Measurements from ENCODE around the gene HIVEP2. TPM values are rescaled to one million over a fixed set of nuclear protein-coding genes. Genes with fewer than 3 reads are reported as not detected.

The HIVEP2 gene
- total and polyA plus RNA-seq, 2 donors, result 7.6 to 17.0 TPM

DNA sequence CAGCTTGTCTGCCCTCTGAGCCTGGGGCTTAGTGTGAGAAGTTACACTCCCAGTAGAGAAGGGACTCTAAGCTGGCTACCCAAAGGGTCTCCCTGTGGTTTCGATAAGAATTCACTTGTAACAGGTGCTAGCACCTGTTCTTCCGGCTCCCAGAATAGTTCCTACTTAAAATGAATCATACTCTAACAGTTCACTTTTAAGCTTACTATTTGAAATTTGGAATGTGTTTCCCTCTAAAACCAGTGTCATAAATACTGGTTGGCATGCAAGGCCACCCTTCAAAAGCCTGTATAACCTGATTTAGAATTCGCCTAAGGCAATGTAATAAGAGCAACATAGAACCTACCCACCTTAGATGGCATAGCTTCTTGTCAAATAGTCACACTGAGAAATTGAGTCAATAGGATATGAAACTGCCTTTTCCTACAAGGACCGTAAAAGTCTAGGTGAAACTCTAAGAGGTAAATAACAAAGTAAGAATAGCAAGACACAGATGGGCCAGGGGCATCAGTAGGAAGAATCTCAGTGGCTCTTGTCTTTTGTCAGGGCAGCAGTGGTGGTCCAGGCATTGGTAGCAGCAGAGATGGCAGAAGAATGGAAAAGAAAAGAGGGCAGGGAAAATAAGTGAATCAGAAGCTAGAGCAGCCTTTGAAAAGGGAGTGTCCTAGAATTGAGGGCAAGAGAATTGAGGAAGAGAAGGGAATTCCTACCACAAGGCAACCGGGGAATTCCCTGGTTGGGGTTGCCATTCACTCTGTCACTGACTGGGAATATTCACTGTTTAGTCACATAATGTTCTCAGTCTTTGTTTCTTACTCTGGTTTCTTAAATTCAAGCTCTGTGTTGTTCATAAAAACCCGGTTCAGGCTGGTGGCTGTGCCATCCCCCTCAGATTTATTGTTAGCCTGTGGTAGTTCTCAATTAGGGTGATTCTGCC, 91.5 kb downstream of the HIVEP2 start:
- Histone ChIP-seq H3K4me1 (ENCODE audit: insufficient read depth) (no peaks in the 10 kb centered on the region), H3K4me3 (ENCODE audit: low read depth, low read length) (no peak overlapping the region), H3K27ac (ENCODE audit: low read depth) (no peak overlapping the region), H3K36me3 (ENCODE audit: insufficient read depth) (peaks cover 2% of the 10 kb centered on the region)
- DNase-seq (ENCODE audit: extremely low spot score), result no peak
- WGBS, result 80% methylated on average over 6 of the region's 6 CpGs

DNA sequence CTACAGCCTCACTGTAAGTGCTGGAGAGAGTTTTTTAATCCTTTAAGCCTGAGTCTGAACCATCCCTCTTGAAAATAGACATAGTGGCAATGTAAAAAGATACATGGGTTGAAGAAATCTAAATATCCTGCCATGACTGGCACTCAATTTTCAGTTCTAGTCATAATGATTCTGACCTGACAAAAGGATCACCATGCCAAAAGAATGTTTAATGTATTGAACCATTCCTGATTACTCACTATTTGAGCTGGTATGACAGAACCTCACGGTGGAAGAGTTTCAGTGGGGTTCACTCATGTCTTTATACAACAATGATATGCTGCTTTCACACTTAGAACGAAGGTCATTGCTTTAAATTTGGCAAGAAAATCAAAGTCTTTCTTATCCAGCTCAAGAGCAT, 93.4 kb downstream of the HIVEP2 start:
- H3K4me3 ChIP-seq (ENCODE audit: low read depth, low read length), result no peak overlapping the region
- DNase-seq (ENCODE audit: extremely low spot score), result no peak
- no peak overlapping the region for H3K27ac ChIP-seq (ENCODE audit: low read depth)
- H3K36me3 ChIP-seq (ENCODE audit: insufficient read depth), result peaks cover 2% of the 10 kb centered on the region
- 56% methylated on average over 2 of the region's 2 CpGs for WGBS
- no peaks in the 10 kb centered on the region for H3K4me1 ChIP-seq (ENCODE audit: insufficient read depth)

DNA sequence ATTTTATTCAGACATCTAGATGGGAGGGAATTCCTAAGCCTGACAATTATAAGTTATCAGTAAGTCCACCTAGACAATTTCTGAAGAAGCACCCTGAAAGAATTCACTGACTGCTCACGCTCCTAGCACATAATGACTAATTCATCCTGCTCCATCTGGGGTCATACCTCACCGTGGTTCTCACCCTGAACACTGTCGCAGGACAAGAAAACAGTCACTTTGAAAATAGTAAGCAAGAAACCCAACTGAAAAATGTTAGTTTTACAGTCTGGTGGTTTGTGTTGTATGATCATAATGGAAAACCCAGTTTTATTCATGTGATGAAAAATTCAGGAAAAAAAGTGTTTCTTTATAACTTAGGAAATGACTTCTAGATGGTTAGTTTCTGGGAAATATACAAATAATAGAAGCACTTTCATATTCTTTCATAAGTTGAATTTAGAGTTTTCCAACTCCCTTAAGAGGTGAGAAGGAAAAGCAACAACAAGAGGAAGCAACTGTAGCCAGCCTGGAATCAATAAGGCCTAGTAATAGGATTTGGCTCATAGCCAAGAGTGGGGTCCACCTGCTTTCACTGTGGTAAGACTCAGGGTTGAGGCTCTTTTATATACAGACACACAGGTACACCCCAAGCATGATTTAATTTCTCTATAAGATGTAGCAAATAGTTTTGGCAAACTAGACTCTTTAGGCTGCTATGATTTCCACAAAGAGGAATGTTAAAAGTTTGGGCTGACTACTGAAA, 94.1 kb downstream of the HIVEP2 start:
- Histone ChIP-seq H3K27ac (ENCODE audit: low read depth) (no peak overlapping the region), H3K4me1 (ENCODE audit: insufficient read depth) (no peaks in the 10 kb centered on the region), H3K4me3 (ENCODE audit: low read depth, low read length) (no peak overlapping the region), H3K36me3 (ENCODE audit: insufficient read depth) (peaks cover 2% of the 10 kb centered on the region)
- DNase-seq (ENCODE audit: extremely low spot score), result no peak
- WGBS, result 83% methylated on average over 3 of the region's 3 CpGs

DNA sequence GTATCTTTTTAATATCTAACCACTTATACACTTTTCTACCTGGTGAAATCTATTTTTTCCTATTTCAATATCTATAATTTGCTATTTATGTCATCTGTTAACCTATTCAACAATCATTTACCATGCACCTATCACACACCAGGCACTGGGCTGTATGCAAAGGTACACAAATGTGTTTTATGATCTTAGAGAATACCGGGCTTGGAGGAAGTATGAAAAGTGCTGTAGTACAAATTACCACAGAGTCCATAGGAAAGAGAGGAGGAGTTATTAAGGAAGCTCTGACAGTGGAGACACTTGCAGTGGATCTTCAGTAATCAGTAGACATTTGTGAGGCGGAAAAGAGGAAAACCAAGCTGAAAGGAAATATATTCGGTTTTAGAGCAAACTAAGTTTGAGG, 96.0 kb downstream of the HIVEP2 start:
- no peak for DNase-seq (ENCODE audit: extremely low spot score)
- no peaks in the 10 kb centered on the region for H3K4me1 ChIP-seq (ENCODE audit: insufficient read depth)
- peaks cover 2% of the 10 kb centered on the region for H3K36me3 ChIP-seq (ENCODE audit: insufficient read depth)
- no peak overlapping the region for H3K4me3 ChIP-seq (ENCODE audit: low read depth, low read length)
- 85% methylated on average over 3 of the region's 3 CpGs for WGBS
- H3K27ac ChIP-seq (ENCODE audit: low read depth), result no peak overlapping the region

DNA sequence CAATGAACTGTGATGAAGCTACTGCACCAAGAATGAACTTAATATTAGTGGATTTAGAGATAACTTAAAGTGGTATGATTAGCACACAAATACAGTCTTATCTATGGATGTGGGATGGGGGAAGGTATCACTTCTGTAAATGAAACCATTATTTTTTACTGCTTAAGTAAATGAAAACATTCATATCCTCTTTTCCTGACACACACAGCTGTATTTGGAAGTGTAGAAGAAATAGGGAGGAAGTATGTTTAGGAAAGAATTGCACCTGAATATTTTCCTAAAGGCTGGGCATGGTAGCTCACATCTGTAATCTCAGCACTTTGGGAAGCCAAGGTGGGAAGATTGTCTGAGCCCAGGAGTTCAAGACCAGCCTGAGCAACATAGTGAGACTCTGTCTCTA, 96.8 kb downstream of the HIVEP2 start:
- no peak for DNase-seq (ENCODE audit: extremely low spot score)
- peak overlapping the region; percentile 32 for H3K27ac ChIP-seq (ENCODE audit: low read depth)

DNA sequence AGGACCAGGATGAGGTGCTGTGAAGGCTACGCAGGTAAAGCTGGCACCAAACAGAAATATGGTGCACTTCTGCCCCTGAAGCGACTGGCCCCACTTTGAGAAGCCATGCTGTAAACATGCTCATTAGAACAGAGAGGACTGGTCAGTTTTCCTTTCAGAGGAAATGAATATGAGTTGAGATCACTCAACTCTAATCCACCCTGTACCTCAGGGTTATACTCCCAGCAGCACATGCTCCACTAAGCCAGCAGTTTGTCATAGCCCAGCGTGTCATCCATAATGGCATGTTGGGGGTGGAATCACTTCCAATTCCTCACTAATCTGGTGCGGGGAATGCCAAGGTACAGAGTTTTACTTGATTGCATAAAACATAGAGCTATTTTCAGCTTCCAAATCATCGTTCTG, 98.1 kb downstream of the HIVEP2 start:
- Histone ChIP-seq H3K36me3 (ENCODE audit: insufficient read depth) (peaks cover 2% of the 10 kb centered on the region), H3K27ac (ENCODE audit: low read depth) (no peak overlapping the region), H3K4me1 (ENCODE audit: insufficient read depth) (no peaks in the 10 kb centered on the region), H3K4me3 (ENCODE audit: low read depth, low read length) (no peak overlapping the region)
- DNase-seq (ENCODE audit: extremely low spot score), result no peak
- WGBS, result 35% methylated on average over 5 of the region's 5 CpGs

More for the DNA sequence above, 96.8 kb downstream of the HIVEP2 start:
- no peaks in the 10 kb centered on the region for H3K4me1 ChIP-seq (ENCODE audit: insufficient read depth)
- H3K36me3 ChIP-seq (ENCODE audit: insufficient read depth), result peaks cover 2% of the 10 kb centered on the region
- H3K4me3 ChIP-seq (ENCODE audit: low read depth, low read length), result no peak overlapping the region

DNA sequence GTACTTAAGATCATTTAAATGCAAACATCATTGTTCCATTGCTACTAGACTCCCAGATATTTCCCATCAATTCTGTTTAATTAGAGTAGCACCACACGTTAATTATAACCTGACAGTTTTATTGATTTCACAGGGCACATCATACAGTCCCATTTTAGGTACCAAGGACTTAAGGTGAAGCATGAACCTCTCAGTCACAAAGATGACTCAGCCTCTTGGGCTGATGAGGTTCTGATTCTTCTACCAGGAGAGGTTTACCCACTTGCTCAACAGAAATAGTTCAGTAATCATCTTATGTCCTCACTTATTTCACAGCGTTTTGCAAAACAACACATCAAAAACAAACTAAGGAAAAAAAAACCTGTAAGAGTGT, 98.5 kb downstream of the HIVEP2 start:
- H3K4me1 ChIP-seq (ENCODE audit: insufficient read depth), result no peaks in the 10 kb centered on the region
- H3K4me3 ChIP-seq (ENCODE audit: low read depth, low read length), result no peak overlapping the region
- H3K27ac ChIP-seq (ENCODE audit: low read depth), result peak overlapping the region; percentile 81
- no peaks in the 10 kb centered on the region for H3K36me3 ChIP-seq (ENCODE audit: insufficient read depth)
- DNase-seq (ENCODE audit: extremely low spot score), result no peak
- 48% methylated on average over 2 of the region's 2 CpGs for WGBS

DNA sequence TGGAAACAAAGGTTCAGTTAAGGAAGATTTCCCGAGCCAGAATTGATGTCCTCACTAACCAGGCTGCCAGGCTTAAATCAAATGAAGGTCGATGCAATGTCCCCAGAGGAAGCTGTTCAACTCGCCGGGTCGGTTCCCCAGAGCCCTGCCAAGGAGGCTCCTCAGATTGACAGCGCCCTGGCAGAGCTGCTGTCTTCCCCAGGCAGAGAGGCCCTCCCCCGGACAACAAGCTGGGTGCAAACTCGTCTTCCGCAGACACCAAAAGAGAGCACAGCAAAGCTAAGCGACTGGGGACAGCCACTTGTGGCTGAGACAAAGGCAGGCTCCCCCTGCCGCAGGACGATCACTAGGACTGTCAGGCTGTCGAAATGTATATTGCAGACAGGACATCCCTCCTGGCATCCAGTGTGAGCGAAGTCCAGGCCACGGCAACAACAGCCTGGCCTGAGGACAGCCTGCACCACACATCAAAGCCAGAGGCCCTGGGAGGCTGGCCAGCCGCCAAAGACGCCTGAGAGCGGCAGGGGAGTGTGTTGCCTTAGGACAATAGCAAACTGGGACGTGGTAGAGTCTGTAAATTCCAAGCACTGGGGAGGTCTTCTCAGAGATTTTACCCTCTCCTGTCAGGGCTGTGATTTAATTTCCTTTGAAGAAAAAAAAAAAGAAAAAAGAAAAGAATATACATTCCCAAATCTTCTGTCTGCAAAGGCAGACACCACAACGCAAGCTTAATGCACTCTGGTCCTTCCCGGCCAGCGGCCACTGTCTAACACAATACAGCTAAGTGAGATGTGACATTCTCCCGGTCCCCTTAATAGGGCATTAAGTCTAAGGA, 99.1 kb downstream of the HIVEP2 start:
- WGBS, result 11% methylated on average over 23 of the region's 23 CpGs
- DNase-seq (ENCODE audit: extremely low spot score), result peak; percentile 80
- Histone ChIP-seq H3K36me3 (ENCODE audit: insufficient read depth) (no peaks in the 10 kb centered on the region), H3K27ac (ENCODE audit: low read depth) (peak overlapping the region; percentile 81), H3K4me1 (ENCODE audit: insufficient read depth) (no peaks in the 10 kb centered on the region), H3K4me3 (ENCODE audit: low read depth, low read length) (peak overlapping the region; percentile 13)

DNA sequence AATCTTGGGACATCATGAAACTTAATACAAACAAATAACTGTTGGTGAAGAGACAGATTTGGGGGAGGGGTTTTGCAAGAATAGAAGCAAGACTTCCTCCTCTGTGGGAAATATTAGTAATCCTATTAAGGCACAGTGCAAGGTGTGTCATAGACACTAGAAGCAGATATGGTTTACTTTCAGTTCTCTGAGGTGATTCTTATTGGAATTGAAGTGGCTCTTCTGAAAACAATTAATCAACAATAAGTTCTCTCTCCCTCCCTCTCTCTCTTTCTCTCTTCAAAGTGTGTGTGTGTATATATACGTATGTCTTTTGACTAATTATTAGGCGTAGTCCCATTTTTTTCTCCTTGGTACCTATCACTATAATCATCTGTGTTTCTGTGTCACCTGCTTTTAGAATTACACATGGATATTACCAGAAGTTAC, 99.8 kb downstream of the HIVEP2 start:
- H3K4me3 ChIP-seq (ENCODE audit: low read depth, low read length), result no peak overlapping the region
- no peak for DNase-seq (ENCODE audit: extremely low spot score)
- H3K36me3 ChIP-seq (ENCODE audit: insufficient read depth), result no peaks in the 10 kb centered on the region
- no peaks in the 10 kb centered on the region for H3K4me1 ChIP-seq (ENCODE audit: insufficient read depth)
- H3K27ac ChIP-seq (ENCODE audit: low read depth), result peak overlapping the region; percentile 81
- WGBS, result 73% methylated on average over 2 of the region's 2 CpGs

DNA sequence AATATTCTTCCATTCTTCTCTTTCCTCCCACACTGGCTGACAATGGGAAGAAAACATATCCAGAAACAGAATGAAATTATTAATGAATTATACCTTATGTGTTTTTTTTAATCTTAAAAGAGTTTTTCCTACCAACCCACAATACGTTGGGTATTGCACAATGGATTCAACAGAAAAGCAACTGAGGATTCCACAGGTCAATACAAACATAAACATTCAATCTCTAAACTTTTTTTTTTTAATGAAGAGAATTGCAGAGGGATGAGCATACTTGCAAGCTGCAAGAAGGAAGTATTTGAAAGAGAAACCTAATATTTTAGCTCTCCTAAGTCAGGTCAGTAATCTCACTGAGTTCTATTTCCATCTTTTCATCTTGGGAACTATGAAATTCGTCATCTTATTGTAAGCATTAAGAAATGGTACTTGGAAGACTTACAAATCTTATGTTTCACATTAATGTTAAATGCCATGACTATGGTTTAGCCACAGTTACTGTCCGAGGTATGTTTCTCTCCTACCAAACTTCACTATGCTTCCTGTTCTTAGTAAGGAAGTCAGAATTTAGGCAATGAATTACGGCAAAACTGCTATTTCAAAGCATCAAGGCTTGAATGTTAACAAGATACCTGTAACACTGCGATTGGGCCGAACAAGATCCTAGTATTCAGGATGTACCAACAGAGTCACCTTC, 100.8 kb downstream of the HIVEP2 start:
- DNase-seq (ENCODE audit: extremely low spot score), result no peak
- H3K36me3 ChIP-seq (ENCODE audit: insufficient read depth), result no peaks in the 10 kb centered on the region
- H3K4me3 ChIP-seq (ENCODE audit: low read depth, low read length), result no peak overlapping the region
- H3K4me1 ChIP-seq (ENCODE audit: insufficient read depth), result no peaks in the 10 kb centered on the region
- H3K27ac ChIP-seq (ENCODE audit: low read depth), result peak overlapping the region; percentile 52
- 59% methylated on average over 6 of the region's 6 CpGs for WGBS

DNA sequence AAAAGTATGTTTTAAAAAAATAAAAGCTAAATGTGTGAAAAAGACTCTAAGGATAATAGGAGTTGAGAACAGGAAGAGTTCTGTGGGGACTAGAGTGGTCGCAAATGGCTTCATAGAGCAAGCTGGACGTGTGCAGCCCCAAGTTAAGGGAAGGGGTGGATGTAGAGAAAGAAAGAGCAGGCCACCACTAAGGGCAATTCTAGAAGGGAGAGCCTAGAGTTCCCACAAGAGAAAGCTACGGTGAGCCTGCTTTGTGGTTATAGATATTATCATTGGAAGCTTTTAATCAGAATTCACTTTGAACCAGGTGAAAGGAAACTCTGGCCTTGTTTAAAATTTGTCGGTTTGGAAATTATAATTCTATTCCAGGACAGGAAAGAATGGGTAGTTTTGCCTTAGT, 101.6 kb downstream of the HIVEP2 start:
- DNase-seq (ENCODE audit: extremely low spot score), result no peak
- no peak overlapping the region for H3K4me3 ChIP-seq (ENCODE audit: low read depth, low read length)
- peak overlapping the region; percentile 59 for H3K27ac ChIP-seq (ENCODE audit: low read depth)
- no peaks in the 10 kb centered on the region for H3K4me1 ChIP-seq (ENCODE audit: insufficient read depth)
- no peaks in the 10 kb centered on the region for H3K36me3 ChIP-seq (ENCODE audit: insufficient read depth)
- 63% methylated on average over 4 of the region's 4 CpGs for WGBS

DNA sequence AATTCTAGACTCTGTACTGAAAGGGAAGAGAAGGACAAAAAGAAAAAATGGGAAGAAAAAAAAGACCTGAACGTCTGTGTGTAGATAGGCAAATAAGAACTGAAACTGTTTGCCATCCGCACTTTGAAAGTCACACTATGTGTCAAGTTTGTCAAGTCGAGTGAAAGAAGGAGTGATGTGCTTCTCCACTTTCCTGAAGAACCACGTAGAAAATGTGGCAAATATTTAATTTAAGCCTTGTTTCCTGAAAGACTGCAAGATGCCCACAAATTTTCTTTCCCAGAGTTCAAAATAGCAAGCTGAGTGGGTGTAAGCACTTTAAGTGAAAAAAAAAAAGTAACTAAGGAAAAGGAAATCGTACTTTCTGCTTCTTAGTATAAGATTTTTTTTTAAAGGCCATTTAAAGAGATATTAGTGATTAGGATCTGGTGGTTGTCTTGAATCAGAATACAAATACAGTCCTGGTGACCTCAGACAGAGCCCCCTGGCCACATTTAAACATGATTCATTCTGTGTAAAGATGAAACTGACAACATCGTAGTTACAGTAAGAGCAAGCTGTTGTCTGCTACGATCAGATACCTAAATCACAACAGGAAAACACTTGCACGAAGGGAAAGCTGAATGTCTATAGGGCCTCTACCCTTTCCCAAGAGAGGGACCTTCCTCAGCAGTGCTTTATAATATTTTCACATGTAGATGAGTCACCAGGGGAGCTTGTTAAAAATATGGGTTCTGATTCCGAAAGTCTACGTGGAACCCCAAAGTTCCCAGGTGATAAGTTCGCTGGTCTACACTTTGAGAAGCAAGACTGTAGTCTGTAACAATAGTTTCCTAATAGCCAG, 102.3 kb downstream of the HIVEP2 start:
- Histone ChIP-seq H3K4me3 (ENCODE audit: low read depth, low read length) (no peak overlapping the region), H3K4me1 (ENCODE audit: insufficient read depth) (no peaks in the 10 kb centered on the region), H3K36me3 (ENCODE audit: insufficient read depth) (no peaks in the 10 kb centered on the region), H3K27ac (ENCODE audit: low read depth) (peak overlapping the region; percentile 62)
- WGBS, result 56% methylated on average over 11 of the region's 11 CpGs
- DNase-seq (ENCODE audit: extremely low spot score), result no peak

Data from urinary bladder (tissue), 4 donors.